DND-41 (cell line): ENCODE measurements around the gene CDH12.
"Not testable (repeated sequence)": the region's sequence is repeated elsewhere in the genome, so short reads cannot be mapped to it uniquely, and the experiment has no call there.

Source experiments
- EZH2 ChIP-seq: IDR thresholded peaks from 3 replicates; pipeline ENCODE4 v1.6.1; 2012; ENCODE audit warnings: borderline replicate concordance, low read depth, mild to moderate bottlenecking, moderate library complexity, low read length, inconsistent platforms; ENCODE audit not compliant: severe bottlenecking
- TF ChIP-seq, protein P1 (sequence below): IDR thresholded peaks from 2 replicates; pipeline ENCODE4 v1.5.1; 2012; ENCODE audit warnings: borderline replicate concordance, low read length, moderate library complexity, mild to moderate bottlenecking; ENCODE audit not compliant: poor library complexity, severe bottlenecking; ENCODE audit errors: extremely low read depth

DNA sequence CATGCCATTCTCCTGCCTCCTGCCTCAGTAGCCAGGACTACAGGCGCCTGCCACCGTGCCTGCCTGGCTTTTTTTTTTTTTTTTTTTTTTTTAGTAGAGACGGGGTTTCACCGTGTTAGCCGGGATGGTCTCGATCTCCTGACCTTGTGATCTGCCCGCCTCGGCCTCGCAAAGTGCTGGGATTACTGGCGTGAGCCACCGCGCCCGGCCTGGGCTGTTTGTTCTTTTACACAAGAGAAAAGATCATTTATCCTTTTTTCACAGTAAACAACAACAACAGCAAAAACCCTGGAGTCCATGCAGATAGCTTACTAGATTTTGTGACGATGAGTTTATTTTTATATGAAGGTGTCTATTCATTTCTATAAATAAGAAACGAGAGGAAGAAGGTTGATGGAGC, 538.1 kb downstream of the CDH12 start:
- TF ChIP-seq, protein P1, sequence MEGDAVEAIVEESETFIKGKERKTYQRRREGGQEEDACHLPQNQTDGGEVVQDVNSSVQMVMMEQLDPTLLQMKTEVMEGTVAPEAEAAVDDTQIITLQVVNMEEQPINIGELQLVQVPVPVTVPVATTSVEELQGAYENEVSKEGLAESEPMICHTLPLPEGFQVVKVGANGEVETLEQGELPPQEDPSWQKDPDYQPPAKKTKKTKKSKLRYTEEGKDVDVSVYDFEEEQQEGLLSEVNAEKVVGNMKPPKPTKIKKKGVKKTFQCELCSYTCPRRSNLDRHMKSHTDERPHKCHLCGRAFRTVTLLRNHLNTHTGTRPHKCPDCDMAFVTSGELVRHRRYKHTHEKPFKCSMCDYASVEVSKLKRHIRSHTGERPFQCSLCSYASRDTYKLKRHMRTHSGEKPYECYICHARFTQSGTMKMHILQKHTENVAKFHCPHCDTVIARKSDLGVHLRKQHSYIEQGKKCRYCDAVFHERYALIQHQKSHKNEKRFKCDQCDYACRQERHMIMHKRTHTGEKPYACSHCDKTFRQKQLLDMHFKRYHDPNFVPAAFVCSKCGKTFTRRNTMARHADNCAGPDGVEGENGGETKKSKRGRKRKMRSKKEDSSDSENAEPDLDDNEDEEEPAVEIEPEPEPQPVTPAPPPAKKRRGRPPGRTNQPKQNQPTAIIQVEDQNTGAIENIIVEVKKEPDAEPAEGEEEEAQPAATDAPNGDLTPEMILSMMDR = not testable (repeated sequence)
- not testable (repeated sequence) for TF ChIP-seq EZH2
